IMR-90 (cell line): ENCODE measurements around the gene SDS. TPM values are rescaled to one million over a fixed set of nuclear protein-coding genes. Genes with fewer than 3 reads are reported as not detected.

Experiments used
- ATAC-seq: fragments of 200-7000 bp; cut with Tn5 transposase; 2 replicates; pipeline ENCODE4 v1.9.1; 2020; ENCODE audit warnings: low read depth, mild to moderate bottlenecking, moderate library complexity
- BruUV-seq: library from RNA; stranded (reverse); fragments of 400-500 nt; replicated peaks from 2 replicates; lab custom pipeline; 2021; lab: Mats Ljungman, UMichigan
- CTCF ChIA-PET: fragments of 300-600 bp; formaldehyde crosslinking; extraction: SDS; loops from one replicate; lab custom pipeline; 2021; ENCODE audit warnings: antibody characterized with exemption; lab: Yijun Ruan, JAX
- POLR2A ChIA-PET: fragments of 300-600 bp; sonication (Branson Sonifier 250); formaldehyde crosslinking; loops from one replicate; lab custom pipeline; 2022; ENCODE audit warnings: antibody characterized with exemption; ENCODE audit not compliant: unreplicated experiment; lab: Charles Lee
- DNase-seq: peaks from one replicate; pipeline ENCODE4 v3.0.0; 2013
- H2AFZ ChIP-seq: replicated peaks from 2 replicates; pipeline ENCODE3; 2013; ENCODE audit warnings: low read length, mild to moderate bottlenecking; ENCODE audit not compliant: poor library complexity
- H2AK5ac ChIP-seq: 2 replicates; pipeline ENCODE4 v1.6.1; 2013; ENCODE audit warnings: low read depth, low read length, inconsistent platforms
- H2AK9ac ChIP-seq: replicated peaks from 2 replicates; pipeline ENCODE3; 2013; ENCODE audit warnings: mild to moderate bottlenecking, low read depth, low read length, moderate library complexity; ENCODE audit not compliant: poor library complexity
- H2BK120ac ChIP-seq: 2 replicates; pipeline ENCODE4 v1.6.1; 2013; ENCODE audit warnings: low read depth, low read length, inconsistent platforms
- H2BK15ac ChIP-seq: 3 replicates; pipeline ENCODE4 v1.6.1; 2013; ENCODE audit warnings: low read depth, low read length, inconsistent platforms
- H2BK20ac ChIP-seq: 2 replicates; pipeline ENCODE4 v1.6.1; 2013; ENCODE audit warnings: low read depth, mild to moderate bottlenecking, inconsistent platforms, low read length, moderate library complexity
- H2BK5ac ChIP-seq: 2 replicates; pipeline ENCODE4 v1.6.1; 2013; ENCODE audit warnings: mild to moderate bottlenecking, low read depth, low read length, inconsistent platforms; ENCODE audit not compliant: poor library complexity, severe bottlenecking
- H3K14ac ChIP-seq: replicated peaks from 2 replicates; pipeline ENCODE4 v1.6.1; 2013; ENCODE audit warnings: low read depth, low read length, inconsistent platforms
- H3K18ac ChIP-seq: 2 replicates; pipeline ENCODE4 v1.6.1; 2013; ENCODE audit warnings: low read depth, low read length, control low read depth
- H3K23ac ChIP-seq: 2 replicates; pipeline ENCODE4 v1.6.1; 2013; ENCODE audit warnings: low read depth, low read length, inconsistent platforms
- H3K27ac ChIP-seq: 2 replicates; pipeline ENCODE4 v1.5.1; 2013; ENCODE audit warnings: mild to moderate bottlenecking, control low read depth, low read length; ENCODE audit not compliant: insufficient read depth
- H3K27me3 ChIP-seq: 2 replicates; pipeline ENCODE4 v1.6.1; 2013; ENCODE audit warnings: low read length; ENCODE audit not compliant: control insufficient read depth, insufficient read depth
- H3K36me3 ChIP-seq: 2 replicates; pipeline ENCODE4 v1.6.1; 2013; ENCODE audit warnings: low read length, mixed read lengths; ENCODE audit not compliant: control insufficient read depth, insufficient read depth
- H3K4ac ChIP-seq: 2 replicates; pipeline ENCODE4 v1.6.1; 2013; ENCODE audit warnings: low read depth, low read length, inconsistent platforms
- H3K4me1 ChIP-seq: 2 replicates; pipeline ENCODE4 v1.6.1; 2013; ENCODE audit warnings: low read length, mixed read lengths; ENCODE audit not compliant: control insufficient read depth, insufficient read depth
- H3K4me2 ChIP-seq: 2 replicates; pipeline ENCODE4 v1.6.1; 2013; ENCODE audit warnings: low read depth, mild to moderate bottlenecking, control low read depth, low read length, moderate library complexity
- H3K4me3 ChIP-seq: 2 replicates; pipeline ENCODE4 v1.5.1; 2013; ENCODE audit warnings: low read depth, mild to moderate bottlenecking, control low read depth, low read length, moderate library complexity; ENCODE audit not compliant: insufficient read depth
- H3K56ac ChIP-seq: 2 replicates; pipeline ENCODE4 v1.6.1; 2013; ENCODE audit warnings: low read length, inconsistent platforms; ENCODE audit not compliant: insufficient read depth; ENCODE audit errors: extremely low read depth
- H3K79me1 ChIP-seq, 2 experiments: 2 replicates each; pipeline ENCODE4 v1.6.1; 2013; ENCODE audit warnings: low read length in 2 of 2, inconsistent platforms in 1 of 2, low read depth in 1 of 2
- H3K9ac ChIP-seq: 2 replicates; pipeline ENCODE4 v1.6.1; 2013; ENCODE audit warnings: low read depth, low read length, control low read depth
- H3K9me1 ChIP-seq: 2 replicates; pipeline ENCODE4 v1.6.1; 2013; ENCODE audit warnings: low read length, inconsistent platforms; ENCODE audit not compliant: insufficient read depth
- H3K9me3 ChIP-seq: 2 replicates; pipeline ENCODE4 v1.6.1; 2013; ENCODE audit warnings: low read length; ENCODE audit not compliant: control insufficient read depth, insufficient read depth
- H4K20me1 ChIP-seq: 2 replicates; pipeline ENCODE4 v1.6.1; 2013; ENCODE audit warnings: low read length, inconsistent platforms; ENCODE audit not compliant: insufficient read depth
- H4K5ac ChIP-seq: 2 replicates; pipeline ENCODE4 v1.6.1; 2013; ENCODE audit warnings: mild to moderate bottlenecking, low read depth, low read length, control low read depth
- H4K8ac ChIP-seq, 2 experiments: 2 replicates each; pipeline ENCODE4 v1.6.1; 2013; ENCODE audit warnings: low read depth in 2 of 2, low read length in 2 of 2, control low read depth in 1 of 2, inconsistent platforms in 1 of 2
- H4K91ac ChIP-seq: 2 replicates; pipeline ENCODE4 v1.6.1; 2013; ENCODE audit warnings: low read depth, low read length, inconsistent platforms; ENCODE audit not compliant: insufficient read depth
- CEBPB ChIP-seq: IDR thresholded peaks from 2 replicates; pipeline ENCODE4 v1.6.1; 2012; ENCODE audit warnings: low read depth, low read length, improper control_type of control experiment
- FOS ChIP-seq: fragments of 150-350 bp; IDR thresholded peaks from 2 replicates; pipeline ENCODE4 v1.6.1; 2016; ENCODE audit warnings: low read depth, low read length
- MAZ ChIP-seq: IDR thresholded peaks from 2 replicates; pipeline ENCODE4 v1.6.1; 2012; ENCODE audit warnings: low read depth, mild to moderate bottlenecking, low read length, improper control_type of control experiment, moderate library complexity, borderline replicate concordance
- MXI1 ChIP-seq: IDR thresholded peaks from 2 replicates; pipeline ENCODE4 v1.6.1; 2012; ENCODE audit warnings: low read depth, mild to moderate bottlenecking, low read length, moderate library complexity, borderline replicate concordance
- NFE2L2 ChIP-seq: fragments of 150-350 bp; IDR thresholded peaks from 2 replicates; pipeline ENCODE4 v1.6.1; 2016; ENCODE audit warnings: low read depth, mild to moderate bottlenecking, low read length
- POLR2A ChIP-seq: IDR thresholded peaks from 2 replicates; pipeline ENCODE4 v1.6.1; 2012; ENCODE audit warnings: mild to moderate bottlenecking, low read depth, low read length
- RCOR1 ChIP-seq: IDR thresholded peaks from 2 replicates; pipeline ENCODE4 v1.6.1; 2012; ENCODE audit warnings: mild to moderate bottlenecking, low read length, improper control_type of control experiment; ENCODE audit not compliant: insufficient replicate concordance
- RFX5 ChIP-seq: IDR thresholded peaks from 2 replicates; pipeline ENCODE4 v1.8.0; 2012; ENCODE audit warnings: low read depth, mild to moderate bottlenecking, low read length, moderate library complexity
- SMC3 ChIP-seq: fragments of 150-350 bp; IDR thresholded peaks from 2 replicates; pipeline ENCODE4 v1.6.1; 2016; ENCODE audit warnings: low read depth, mild to moderate bottlenecking, antibody characterized with exemption, low read length, moderate library complexity
- USF2 ChIP-seq: fragments of 150-350 bp; IDR thresholded peaks from 2 replicates; pipeline ENCODE4 v1.6.1; 2017; ENCODE audit warnings: mild to moderate bottlenecking, antibody characterized with exemption, low read length, low read depth
- WGBS, 2 experiments: methylation state at CpG; one replicate each; pipeline versions ENCODE4 v1.1.5 to v1.1.7; 2013; ENCODE audit warnings: missing lambda C conversion rate in 2 of 2; ENCODE audit not compliant: insufficient read length in 1 of 2; ENCODE audit errors: extremely low coverage in 2 of 2; 5-methylcytosine and 5-hydroxymethylcytosine counted together
- dilution Hi-C: fragments of 300-500 bp; cut with HindIII; formaldehyde crosslinking; loops from one replicate; pipeline ENCODE4 v1.14.3; 2018; ENCODE audit warnings: low sequenced_read_pairs; ENCODE audit not compliant: unreplicated experiment
- in situ Hi-C: fragments of 300-500 bp; cut with MboI; formaldehyde crosslinking; loops from 3 replicates; pipeline ENCODE4 v1.14.3; 2019; ENCODE audit warnings: low sequenced_read_pairs, inconsistent platforms, mixed read lengths
- intact Hi-C: fragments of 100-400 bp; cut with micrococcal nuclease; formaldehyde crosslinking; loops from 2 replicates; pipeline ENCODE4 v1.10.0; 2022
- polyA plus RNA-seq, 3 experiments: library from polyadenylated mRNA; depleted of rRNA; stranded (reverse); fragments of >200 nt; gene quantifications; 2 replicates each; pipeline ENCODE4 v1.2.3, GENCODE V29; 2012; ENCODE audit warnings: low replicate concordance in 1 of 3
- total RNA-seq: library from RNA; depleted of rRNA; stranded (reverse); fragments of >200 nt; gene quantifications from 2 replicates; pipeline ENCODE4 v1.2.3, GENCODE V29; 2012
- TF ChIP-seq, protein P1 (sequence below): fragments of 150-350 bp; IDR thresholded peaks from 2 replicates; pipeline ENCODE4 v1.6.1; 2016; ENCODE audit warnings: low read depth, mild to moderate bottlenecking, low read length, moderate library complexity, borderline replicate concordance

SDS gene
- total and polyA plus RNA-seq, 2 of the 4 experiments (the other 2 are of a cell fraction), result not detected

GRCh38 chr12:113448873-113449272 is 45.2 kb upstream of the SDS start:
- ATAC-seq, result no peak
- Histone ChIP-seq H3K4ac (no peak overlapping the region), H3K9me3 (no peaks in the 10 kb centered on the region), H2AK9ac (no peak overlapping the region), H3K4me3 (no peak overlapping the region), H2BK5ac (no peak overlapping the region), H2BK15ac (no peak overlapping the region), H3K4me2 (no peak overlapping the region), H3K14ac (no peak overlapping the region), H3K18ac (no peak overlapping the region), H4K5ac (no peak overlapping the region), H3K4me1 (no peaks in the 10 kb centered on the region), H3K9ac (no peak overlapping the region), H3K27ac (no peak overlapping the region), H2BK20ac (no peak overlapping the region), H3K23ac (no peak overlapping the region), H3K36me3 (no peaks in the 10 kb centered on the region), H2AK5ac (no peak overlapping the region), H3K79me1 (no peaks in the 10 kb centered on the region), H3K9me1 (no peaks in the 10 kb centered on the region), H3K27me3 (peaks cover 3% of the 10 kb centered on the region; the same call in 1 of the 2 replicates), H4K20me1 (no peaks in the 10 kb centered on the region), H4K8ac (no peak overlapping the region), H3K56ac (no peak overlapping the region), H4K91ac (no peak overlapping the region), H2BK120ac (no peak overlapping the region), H2AFZ (no peak overlapping the region)
- CTCF ChIA-PET, result interaction anchor here (1.4 kb wide), 1 partner anchor 13 kb away, joined by 4 read pairs; no protein-coding TSS in a partner anchor
- POLR2A ChIA-PET, result no interaction called here
- BruUV-seq, result no TSS peak
- in situ Hi-C loops (no loop called here), intact Hi-C loops (no loop called here), dilution Hi-C loops (no loop called here)
- WGBS, 2 experiments, result no CpG with 5 or more reads among the region's 7 CpGs
- no peak for DNase-seq
- TF ChIP-seq RFX5 (no peak), FOS (no peak), CEBPB (no peak), USF2 (no peak), RCOR1 (no peak), MXI1 (no peak), POLR2A (no peak), SMC3 (no peak), MAZ (no peak), NFE2L2 (no peak)
- TF ChIP-seq, protein P1, sequence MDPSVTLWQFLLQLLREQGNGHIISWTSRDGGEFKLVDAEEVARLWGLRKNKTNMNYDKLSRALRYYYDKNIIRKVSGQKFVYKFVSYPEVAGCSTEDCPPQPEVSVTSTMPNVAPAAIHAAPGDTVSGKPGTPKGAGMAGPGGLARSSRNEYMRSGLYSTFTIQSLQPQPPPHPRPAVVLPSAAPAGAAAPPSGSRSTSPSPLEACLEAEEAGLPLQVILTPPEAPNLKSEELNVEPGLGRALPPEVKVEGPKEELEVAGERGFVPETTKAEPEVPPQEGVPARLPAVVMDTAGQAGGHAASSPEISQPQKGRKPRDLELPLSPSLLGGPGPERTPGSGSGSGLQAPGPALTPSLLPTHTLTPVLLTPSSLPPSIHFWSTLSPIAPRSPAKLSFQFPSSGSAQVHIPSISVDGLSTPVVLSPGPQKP, result no peak
